OCI-LY7 (cell line): Measurements from ENCODE around the gene NCAM2.

Experiments
- CTCF ChIP-seq: fragments of 200-600 bp; sonication (generic); conservative IDR thresholded peaks from 2 replicates; pipeline ENCODE4 v1.5.1; 2014; ENCODE audit warnings: mild to moderate bottlenecking, antibody characterized with exemption, low read length, moderate library complexity, mixed read lengths
- EZH2phosphoT487 ChIP-seq: fragments of 200-600 bp; sonication (generic); IDR thresholded peaks from 2 replicates; pipeline ENCODE4 v1.6.1; 2018; ENCODE audit warnings: low read depth, borderline replicate concordance, mild to moderate bottlenecking, mixed run types, antibody characterized with exemption, low read length, moderate library complexity, mixed read lengths

- TF ChIP-seq CTCF (no peak), EZH2phosphoT487 (no peak)
These were observed 201.3 kb downstream of the NCAM2 start for GRCh38 chr21:21199342-21200102.
